ENCODE measurements around the gene LATS2. TPM values are rescaled to one million over a fixed set of nuclear protein-coding genes. Genes with fewer than 3 reads are reported as not detected.

LATS2 gene
- total and polyA plus RNA-seq, 2 of the 8 experiments (the other 6 are each of a cell fraction or from before 2014, with no cell fraction given) = 8.3 to 26.2 TPM

GRCh38 chr13:21022056-21022979, 39.1 kb downstream of the LATS2 start (continued):
- no peak for TF ChIP-seq ATF2 (IDR thresholded peaks at IDR 0.05; ENCODE audit: low read length)
- TF ChIP-seq SP1 (IDR thresholded peaks at IDR 0.05; ENCODE audit: low read depth, low read length) = no peak
- no peak for TF ChIP-seq KDM5A (IDR thresholded peaks at IDR 0.05; ENCODE audit: low read length)
- no peak for TF ChIP-seq HDAC6 (IDR thresholded peaks at IDR 0.05; ENCODE audit: low read depth, low read length)
- no peak for TF ChIP-seq POLR2AphosphoS5 (IDR thresholded peaks at IDR 0.05; ENCODE audit: low read depth, low read length)
- TF ChIP-seq TBP (IDR thresholded peaks at IDR 0.05; ENCODE audit: low read depth, low read length) = no peak
- no peak for TF ChIP-seq RXRA (IDR thresholded peaks at IDR 0.05; ENCODE audit: insufficient read depth, low read depth, low read length)
